Effector memory CD8-positive, alpha-beta T cell (primary cell): ENCODE data around the gene BCL2L2.
A peak's percentile ranks its signal among the peaks of the same experiment; 100 is the strongest.

ENCODE experiments used
- ATAC-seq: fragments of 150-1000 bp; cut with Tn5 transposase; replicated peaks from 2 replicates; pipeline ENCODE4 v1.10.0; 2021; ENCODE audit warnings: mild to moderate bottlenecking, moderate library complexity
- DNase-seq, 3 experiments: peaks; one replicate each; pipeline ENCODE4 v3.0.0; 2021
- H3K27ac Mint-ChIP-seq, 2 donors: one replicate each; pipeline ENCODE4 v1.8.0; 2022; ENCODE audit warnings: mild to moderate bottlenecking in 2 of 2, mixed read lengths in 2 of 2, moderate library complexity in 2 of 2
- H3K27me3 Mint-ChIP-seq, 2 donors: one replicate each; pipeline ENCODE4 v1.8.0; 2022; ENCODE audit warnings: mixed read lengths in 2 of 2
- H3K36me3 Mint-ChIP-seq: one replicate; pipeline ENCODE4 v1.8.0; 2022; ENCODE audit warnings: mild to moderate bottlenecking, moderate library complexity, mixed read lengths; ENCODE audit not compliant: insufficient read depth
- H3K4me1 Mint-ChIP-seq, 2 donors: one replicate each; pipeline ENCODE4 v1.8.0; 2022; ENCODE audit warnings: low read depth in 2 of 2, mixed read lengths in 2 of 2
- H3K4me3 Mint-ChIP-seq, 2 donors: one replicate each; pipeline ENCODE4 v1.8.0; 2022; ENCODE audit warnings: mild to moderate bottlenecking in 2 of 2, mixed read lengths in 2 of 2, moderate library complexity in 2 of 2
- H3K9me3 Mint-ChIP-seq, 2 donors: one replicate each; pipeline ENCODE4 v1.8.0; 2022; ENCODE audit warnings: mixed read lengths in 2 of 2

Gene BCL2L2

GRCh38 chr14:23307146-23307530 lies 505 bp downstream of the BCL2L2 start:
- DNase-seq = no peak
- H3K36me3 Mint-ChIP-seq = peaks cover 16% of the 10 kb centered on the region
- H3K27me3 Mint-ChIP-seq = peaks cover 33 to 50% of the 10 kb centered on the region in 2 donors
- peaks cover 5 to 8% of the 10 kb centered on the region in 2 donors for H3K4me1 Mint-ChIP-seq
- ATAC-seq = no peak
- no peak overlapping the region for H3K4me3 Mint-ChIP-seq
- peak overlapping the region in 1 of 2 donors; percentile 39 for H3K27ac Mint-ChIP-seq
- H3K9me3 Mint-ChIP-seq = no peaks in the 10 kb centered on the region

- no peaks in the 10 kb centered on the region for H3K9me3 Mint-ChIP-seq
- no peak for ATAC-seq
- H3K27me3 Mint-ChIP-seq = peaks cover 33 to 50% of the 10 kb centered on the region in 2 donors
- H3K4me1 Mint-ChIP-seq = peaks cover 1 to 3% of the 10 kb centered on the region in 2 donors
- no peak overlapping the region for H3K4me3 Mint-ChIP-seq
- H3K27ac Mint-ChIP-seq = no peak overlapping the region
- H3K36me3 Mint-ChIP-seq = peaks cover 9% of the 10 kb centered on the region
- no peak for DNase-seq
Observed at GRCh38 chr14:23307687-23308644, 1.3 kb downstream of the BCL2L2 start.

GRCh38 chr14:23308721-23309445 lies 2.2 kb downstream of the BCL2L2 start:
- H3K4me3 Mint-ChIP-seq = no peak overlapping the region
- ATAC-seq (no peak), DNase-seq (no peak)
- H3K27me3 Mint-ChIP-seq = peaks cover 33 to 50% of the 10 kb centered on the region in 2 donors
- H3K9me3 Mint-ChIP-seq = no peaks in the 10 kb centered on the region
- peaks cover 6% of the 10 kb centered on the region for H3K36me3 Mint-ChIP-seq
- H3K4me1 Mint-ChIP-seq = no peaks in the 10 kb centered on the region
- no peak overlapping the region for H3K27ac Mint-ChIP-seq

- DNase-seq = no peak
- H3K9me3 Mint-ChIP-seq = no peaks in the 10 kb centered on the region
- H3K36me3 Mint-ChIP-seq = peaks cover 5% of the 10 kb centered on the region
- H3K27ac Mint-ChIP-seq = no peak overlapping the region
- no peak for ATAC-seq
- H3K4me1 Mint-ChIP-seq = no peaks in the 10 kb centered on the region
- H3K4me3 Mint-ChIP-seq = no peak overlapping the region
- peaks cover 33 to 45% of the 10 kb centered on the region in 2 donors for H3K27me3 Mint-ChIP-seq
Observed at GRCh38 chr14:23310546-23310945, 3.9 kb downstream of the BCL2L2 start.

GRCh38 chr14:23316300-23316699 lies 9.7 kb downstream of the BCL2L2 start:
- Mint-ChIP-seq H3K4me3 (no peak overlapping the region), H3K27ac (no peak overlapping the region), H3K9me3 (no peaks in the 10 kb centered on the region), H3K27me3 (no peaks in the 10 kb centered on the region), H3K4me1 (peaks cover 10 to 11% of the 10 kb centered on the region in 2 donors), H3K36me3 (peaks cover 11% of the 10 kb centered on the region)
- ATAC-seq (no peak), DNase-seq (no peak)

GRCh38 chr14:23319746-23320583 lies 13.3 kb downstream of the BCL2L2 start:
- Mint-ChIP-seq H3K4me3 (peak overlapping the region; percentile 91 to 92), H3K4me1 (peaks cover 23 to 28% of the 10 kb centered on the region in 2 donors), H3K9me3 (no peaks in the 10 kb centered on the region), H3K27ac (peak overlapping the region; percentile 96 to 97), H3K36me3 (peaks cover 44% of the 10 kb centered on the region), H3K27me3 (no peaks in the 10 kb centered on the region)
- DNase-seq = no peak
- no peak for ATAC-seq

- Mint-ChIP-seq H3K27ac (peak within 1 kb of the TSS; percentile 96 to 97), H3K4me3 (peak within 1 kb of the TSS; percentile 91 to 92), H3K36me3 (peaks cover 53% of the 10 kb centered on the region), H3K4me1 (peaks cover 23 to 28% of the 10 kb centered on the region in 2 donors), H3K27me3 (no peaks in the 10 kb centered on the region), H3K9me3 (no peaks in the 10 kb centered on the region)
- ATAC-seq = peak; percentile 83
- peak; percentile 95 to 96 (median 96) for DNase-seq
Observed at GRCh38 chr14:23320584-23321571, 14.2 kb downstream of the BCL2L2 start, which contains the start of gene PABPN1. PABPN1 (plus strand) TSS chr14:23321457; CDS start chr14:23321470, 13 bp downstream.

- ATAC-seq (no peak), DNase-seq (peak; percentile 27 to 33 (median 29))
- Mint-ChIP-seq H3K27ac (peak overlapping the region; percentile 96 to 97), H3K4me3 (peak overlapping the region; percentile 91 to 92), H3K4me1 (peaks cover 23 to 28% of the 10 kb centered on the region in 2 donors), H3K27me3 (no peaks in the 10 kb centered on the region), H3K9me3 (no peaks in the 10 kb centered on the region), H3K36me3 (peaks cover 59% of the 10 kb centered on the region)
Observed at GRCh38 chr14:23321572-23322547, 15.2 kb downstream of the BCL2L2 start.

- Mint-ChIP-seq H3K4me3 (peak overlapping the region; percentile 91 to 92), H3K27ac (peak overlapping the region; percentile 96 to 97), H3K27me3 (no peaks in the 10 kb centered on the region), H3K9me3 (no peaks in the 10 kb centered on the region), H3K36me3 (peaks cover 63% of the 10 kb centered on the region), H3K4me1 (peaks cover 23 to 28% of the 10 kb centered on the region in 2 donors)
- ATAC-seq = no peak
- no peak for DNase-seq
Observed at GRCh38 chr14:23322568-23323517, 16.2 kb downstream of the BCL2L2 start.

GRCh38 chr14:23323838-23324454 lies 17.3 kb downstream of the BCL2L2 start:
- DNase-seq (no peak), ATAC-seq (no peak)
- H3K36me3 Mint-ChIP-seq = peaks cover 63% of the 10 kb centered on the region
- H3K9me3 Mint-ChIP-seq = no peaks in the 10 kb centered on the region
- peak overlapping the region in 1 of 2 donors; percentile 97 for H3K27ac Mint-ChIP-seq
- no peak overlapping the region for H3K4me3 Mint-ChIP-seq
- peaks cover 23 to 28% of the 10 kb centered on the region in 2 donors for H3K4me1 Mint-ChIP-seq
- H3K27me3 Mint-ChIP-seq = no peaks in the 10 kb centered on the region
